CD4-positive, alpha-beta T cell treated with Interleukin-17A for 4 hours (primary cell): Measurements from ENCODE around the gene MPP4.

ENCODE experiments used
- DNase-seq: peaks from one replicate; pipeline ENCODE4 v3.0.0-alpha.2; 2020; ENCODE audit warnings: mixed read lengths

The MPP4 gene, protein sequence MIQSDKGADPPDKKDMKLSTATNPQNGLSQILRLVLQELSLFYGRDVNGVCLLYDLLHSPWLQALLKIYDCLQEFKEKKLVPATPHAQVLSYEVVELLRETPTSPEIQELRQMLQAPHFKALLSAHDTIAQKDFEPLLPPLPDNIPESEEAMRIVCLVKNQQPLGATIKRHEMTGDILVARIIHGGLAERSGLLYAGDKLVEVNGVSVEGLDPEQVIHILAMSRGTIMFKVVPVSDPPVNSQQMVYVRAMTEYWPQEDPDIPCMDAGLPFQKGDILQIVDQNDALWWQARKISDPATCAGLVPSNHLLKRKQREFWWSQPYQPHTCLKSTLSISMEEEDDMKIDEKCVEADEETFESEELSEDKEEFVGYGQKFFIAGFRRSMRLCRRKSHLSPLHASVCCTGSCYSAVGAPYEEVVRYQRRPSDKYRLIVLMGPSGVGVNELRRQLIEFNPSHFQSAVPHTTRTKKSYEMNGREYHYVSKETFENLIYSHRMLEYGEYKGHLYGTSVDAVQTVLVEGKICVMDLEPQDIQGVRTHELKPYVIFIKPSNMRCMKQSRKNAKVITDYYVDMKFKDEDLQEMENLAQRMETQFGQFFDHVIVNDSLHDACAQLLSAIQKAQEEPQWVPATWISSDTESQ

DNA sequence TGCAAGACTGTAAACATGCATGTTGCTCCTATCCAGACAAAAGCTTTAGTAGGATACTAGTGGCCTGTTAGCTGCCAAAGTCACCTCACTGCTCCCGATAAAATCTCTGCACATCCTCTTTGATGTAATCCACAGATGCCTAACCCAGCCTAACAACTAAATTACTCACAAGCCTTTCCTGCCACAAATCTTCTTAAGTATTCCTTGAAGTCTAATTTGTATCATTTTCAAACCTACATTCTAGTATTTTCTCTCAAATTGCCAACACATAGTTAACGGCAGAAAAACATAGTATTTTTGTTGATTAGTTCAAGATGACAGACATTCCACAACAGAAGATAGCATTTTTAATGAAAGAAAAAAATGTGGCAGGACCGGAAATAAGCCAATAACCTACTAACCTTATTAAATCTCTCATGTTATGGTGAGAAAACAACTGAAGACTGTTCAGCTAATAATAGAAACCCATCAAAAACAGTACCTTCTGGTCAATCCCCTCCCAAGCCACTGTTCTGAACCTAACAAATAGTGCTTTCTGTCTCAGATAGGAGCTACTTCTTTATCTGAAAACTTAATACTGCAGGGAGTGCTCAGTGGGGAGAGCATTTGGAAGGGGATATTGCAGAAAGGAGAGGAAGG is at the start of gene MPP4:
Gene MPP4 (minus strand): TSS at position 57 of the 639 bp plus-strand sequence. CDS start 4,690 bp downstream, outside the sequence.
- DNase-seq, result no peak

DNA sequence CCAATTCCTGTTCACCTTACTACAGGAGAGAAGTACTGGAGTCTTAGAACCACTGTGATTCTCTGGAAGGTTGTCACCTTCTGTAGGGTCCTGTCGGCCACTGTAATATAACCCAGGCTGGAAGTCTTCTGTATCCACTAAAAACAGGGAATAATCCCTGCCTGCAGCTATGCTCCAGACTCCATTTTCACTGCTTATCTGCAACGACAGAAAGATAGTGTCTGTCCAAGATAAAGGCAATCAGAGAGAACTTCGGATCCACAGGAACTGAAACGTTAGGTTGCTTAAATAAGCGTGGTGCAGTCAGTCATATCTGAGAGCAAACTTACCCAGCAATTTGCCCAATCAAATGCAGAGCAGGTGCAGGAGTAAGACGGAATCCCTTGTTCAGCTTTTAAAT is 48.1 kb upstream of the MPP4 start:
- no peak for DNase-seq

DNA sequence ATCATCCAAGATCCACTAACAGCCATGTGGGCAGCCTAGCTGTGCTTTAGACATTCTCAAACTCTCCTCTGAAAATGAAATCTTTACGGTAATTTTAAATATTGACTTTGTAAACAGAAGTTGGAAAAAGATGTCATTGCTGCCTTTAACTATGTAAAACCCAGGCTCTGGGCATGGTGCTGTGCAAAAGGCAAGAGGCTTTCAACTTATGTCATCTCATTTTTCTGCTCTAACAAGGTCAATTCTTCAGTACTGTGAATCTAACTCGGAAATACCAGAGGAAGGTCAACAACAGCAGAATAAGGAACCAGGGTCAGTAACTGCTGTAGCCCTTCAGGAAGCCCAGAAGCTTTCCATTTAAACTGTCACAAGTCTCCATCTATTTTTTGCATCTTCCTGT is 37.0 kb upstream of the MPP4 start:
- DNase-seq, result no peak

DNA sequence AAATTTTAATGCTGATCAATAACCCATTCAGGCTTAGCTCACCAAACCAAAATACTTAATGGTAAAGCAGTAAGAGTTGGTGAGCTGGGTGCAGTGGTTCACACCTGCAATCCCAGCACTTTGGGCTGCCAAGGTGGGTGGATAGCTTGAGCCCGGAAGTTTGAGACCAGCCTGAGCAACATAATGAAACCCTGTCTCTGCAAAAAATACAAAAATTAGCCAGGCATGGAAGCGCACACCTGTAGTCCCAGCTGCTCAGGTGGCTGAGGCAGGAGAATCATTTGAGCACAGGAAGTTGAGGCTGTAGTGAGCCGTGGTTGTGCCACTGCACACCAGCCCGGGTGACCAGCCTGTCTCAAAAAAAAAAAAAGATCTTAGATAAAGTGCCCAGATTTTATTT is 35.7 kb upstream of the MPP4 start:
- DNase-seq, result no peak

DNA sequence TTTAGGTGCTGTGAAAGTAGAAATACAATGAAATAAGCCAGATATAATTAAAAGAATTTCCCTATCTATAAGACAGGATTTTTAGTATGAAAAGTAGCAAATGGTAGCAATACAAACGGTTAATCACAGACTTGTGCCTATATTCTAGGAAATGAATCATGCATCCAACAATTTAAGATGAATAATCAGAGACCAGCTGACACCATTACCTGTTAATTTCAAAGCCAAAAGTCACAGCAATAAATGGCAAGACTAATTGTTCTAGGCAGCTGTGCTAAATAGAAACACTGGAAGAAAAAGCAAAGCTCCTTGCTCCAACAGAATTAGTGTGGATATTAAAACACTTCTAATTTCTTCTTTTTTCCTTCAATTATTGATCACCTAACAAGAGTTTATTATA is 35.1 kb upstream of the MPP4 start:
- no peak for DNase-seq

DNA sequence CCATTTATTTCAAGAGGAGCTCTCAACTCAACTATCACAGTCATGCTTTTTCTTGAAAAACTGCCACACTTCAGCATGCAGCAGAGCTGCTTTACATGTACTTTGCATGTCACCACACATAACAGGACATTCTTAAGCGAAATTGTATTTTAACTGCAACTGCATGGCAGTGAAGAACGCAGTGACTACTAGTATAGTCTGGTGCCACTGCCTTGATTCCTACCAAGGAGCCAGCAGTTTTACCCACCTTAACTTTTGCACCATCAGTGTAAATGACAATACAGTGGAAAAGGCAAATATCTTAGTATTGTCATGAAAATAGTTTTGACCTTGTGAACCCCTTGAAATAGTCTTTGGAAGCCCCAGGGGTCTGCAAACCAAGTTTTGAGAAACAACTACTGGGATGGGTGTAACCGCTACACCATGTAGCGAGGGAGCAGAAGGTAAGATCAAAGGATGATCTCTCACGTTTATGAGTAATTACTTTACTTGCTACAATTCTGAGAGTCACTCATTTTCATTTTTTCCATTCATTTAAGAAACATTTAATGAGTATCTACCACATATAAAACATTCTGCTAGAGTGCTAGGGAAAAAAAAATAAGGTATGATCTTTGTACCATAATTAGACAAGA is 32.3 kb upstream of the MPP4 start:
- DNase-seq, result no peak

DNA sequence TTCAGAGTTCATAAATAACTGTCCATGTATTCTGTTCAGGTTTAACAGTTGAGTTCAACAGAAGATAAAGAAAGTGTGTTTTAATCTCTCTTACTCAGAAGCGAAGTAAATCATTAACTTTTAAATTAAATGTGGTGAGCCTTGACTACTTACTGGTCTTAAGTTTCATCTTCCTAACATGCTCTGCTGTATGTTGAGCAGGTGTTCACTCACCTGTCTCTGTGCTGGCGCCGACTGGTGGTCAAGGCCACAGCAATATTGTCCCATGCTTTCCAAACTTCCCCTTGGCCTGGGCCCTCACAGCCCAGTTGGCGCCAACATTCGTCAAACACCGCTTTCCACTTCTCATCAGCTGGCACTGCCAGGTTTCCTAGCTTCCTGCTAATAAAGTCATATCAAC is 17.0 kb upstream of the MPP4 start:
- no peak for DNase-seq

DNA sequence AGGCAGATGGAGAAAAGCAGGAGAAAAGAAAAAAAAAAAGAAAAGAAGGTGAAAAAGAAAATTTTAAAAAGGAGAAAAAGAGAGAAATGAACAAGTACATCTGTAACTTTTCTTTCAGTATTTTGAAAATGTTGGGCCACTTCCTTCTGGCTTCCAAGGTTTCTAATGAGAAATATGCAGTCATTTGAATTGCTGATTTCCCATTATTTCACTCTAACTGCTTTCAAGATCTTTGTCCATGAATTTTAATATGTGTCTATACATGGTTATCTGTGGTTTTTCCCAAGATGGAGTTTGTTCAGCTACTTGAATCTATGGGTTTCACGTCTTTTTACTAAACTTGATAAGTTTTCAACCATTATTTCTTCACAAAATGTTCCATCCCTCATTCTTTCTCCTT is 14.3 kb upstream of the MPP4 start:
- no peak for DNase-seq

DNA sequence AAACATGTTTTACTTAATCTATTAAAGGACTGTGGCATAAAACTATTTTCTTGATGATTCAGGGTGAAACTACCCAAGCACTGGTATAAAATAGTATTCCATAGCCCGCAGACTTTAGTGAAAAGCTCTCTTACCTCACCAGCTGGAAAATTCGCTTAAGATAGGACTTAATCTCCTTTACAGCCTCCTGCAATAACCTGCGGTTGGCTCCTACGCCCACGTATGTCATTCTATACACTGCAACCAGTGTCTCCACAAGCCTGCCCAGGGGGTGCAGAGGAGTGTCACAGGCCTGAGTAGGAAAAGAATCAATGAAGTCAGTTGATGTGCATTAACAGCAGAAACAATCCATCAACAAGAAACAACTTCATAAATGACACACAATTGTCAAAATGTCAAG is 11.3 kb upstream of the MPP4 start:
- no peak for DNase-seq

DNA sequence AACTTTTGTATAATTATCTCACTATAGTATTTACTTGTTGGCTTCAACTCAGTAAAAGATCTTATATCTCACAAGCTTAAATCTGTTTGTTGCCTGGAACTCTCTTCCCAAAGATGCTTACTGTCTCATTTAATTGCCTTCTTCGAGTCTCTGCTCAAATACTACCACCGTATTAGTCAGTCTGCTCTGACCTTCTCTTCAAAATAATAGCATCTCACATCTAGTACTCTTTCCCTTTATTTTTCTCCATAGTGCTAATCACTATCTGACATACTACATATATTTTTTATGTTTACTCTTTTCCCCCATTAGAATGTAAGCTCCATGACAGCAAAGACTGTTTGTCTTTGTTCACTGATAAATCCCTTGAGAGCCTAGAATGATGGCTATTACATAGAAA is 10.6 kb upstream of the MPP4 start:
- no peak for DNase-seq

DNA sequence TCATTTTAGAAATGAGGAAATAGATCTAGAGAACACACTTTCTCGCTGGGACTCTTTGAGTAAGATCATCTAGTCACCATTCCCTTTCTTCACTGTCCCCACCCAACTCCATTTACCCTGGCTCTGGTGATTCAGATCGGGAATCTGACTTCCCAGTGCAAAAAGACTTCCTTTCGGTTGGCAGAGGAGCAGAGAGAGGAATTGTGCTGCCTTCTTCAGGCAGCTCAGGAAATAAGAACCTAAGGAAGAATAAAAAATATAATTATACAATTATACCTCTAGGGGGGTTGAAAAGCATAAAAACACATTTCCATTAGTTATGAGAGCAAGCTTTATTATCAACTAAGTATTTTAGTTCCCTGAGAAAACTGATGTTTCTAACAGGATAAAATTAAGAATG is 9.3 kb upstream of the MPP4 start:
- DNase-seq, result no peak

DNA sequence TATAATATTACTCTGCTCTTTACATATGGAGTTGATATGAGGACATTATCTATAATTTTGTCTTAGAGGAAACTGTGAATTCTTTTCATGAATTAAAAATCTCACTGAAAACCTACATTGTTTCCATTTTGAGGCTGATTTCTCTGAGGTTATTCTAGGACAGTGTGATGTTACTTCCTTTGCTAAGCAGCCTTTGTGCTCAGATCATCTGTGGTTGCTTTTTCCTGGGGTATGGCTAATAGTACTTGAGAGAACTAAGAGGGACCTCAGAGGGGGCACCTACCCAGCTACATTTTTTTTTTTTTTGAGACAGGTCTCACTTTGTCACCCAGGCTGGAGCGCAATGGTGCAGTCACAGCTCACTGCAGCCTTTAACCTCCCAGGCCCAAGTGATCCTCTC is 8.7 kb upstream of the MPP4 start:
- DNase-seq, result no peak

DNA sequence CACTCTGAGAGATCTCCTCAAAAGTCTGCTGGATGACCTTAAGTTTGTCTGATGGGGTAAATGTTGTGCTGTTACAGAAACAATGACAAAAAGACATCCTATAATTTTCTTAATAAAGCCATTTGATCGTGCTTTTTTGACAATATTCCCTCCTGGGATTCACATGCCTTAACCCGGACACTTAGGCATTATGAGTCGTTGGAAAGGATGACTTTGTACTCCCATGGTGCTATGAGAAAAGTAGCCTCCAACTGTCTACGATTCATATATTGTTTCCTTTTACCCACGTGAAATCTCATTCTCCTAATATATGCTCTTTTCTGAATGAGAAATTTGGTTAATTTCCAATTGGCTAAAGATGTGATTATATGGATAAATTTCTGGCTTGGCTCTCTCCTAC is 6.1 kb upstream of the MPP4 start:
- DNase-seq, result no peak

DNA sequence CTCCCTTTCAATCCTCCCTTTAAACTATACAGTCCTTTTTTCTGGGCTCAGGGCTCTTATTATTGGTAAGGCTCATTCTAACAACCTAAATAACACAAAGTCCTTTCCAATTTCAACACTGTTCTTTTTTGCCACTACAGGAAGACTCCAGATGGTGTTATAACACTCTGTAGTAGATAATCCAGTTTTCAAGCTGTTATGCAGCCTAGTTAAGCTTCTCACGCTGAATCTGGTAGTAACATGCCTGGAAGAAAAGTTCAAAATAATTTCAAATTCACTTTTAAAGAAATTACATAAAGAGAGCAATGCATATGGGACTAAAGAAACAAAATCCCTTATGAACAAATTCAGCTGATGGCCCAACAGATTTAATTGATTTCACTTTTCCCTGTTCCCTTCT is 3.2 kb upstream of the MPP4 start:
- no peak for DNase-seq

DNA sequence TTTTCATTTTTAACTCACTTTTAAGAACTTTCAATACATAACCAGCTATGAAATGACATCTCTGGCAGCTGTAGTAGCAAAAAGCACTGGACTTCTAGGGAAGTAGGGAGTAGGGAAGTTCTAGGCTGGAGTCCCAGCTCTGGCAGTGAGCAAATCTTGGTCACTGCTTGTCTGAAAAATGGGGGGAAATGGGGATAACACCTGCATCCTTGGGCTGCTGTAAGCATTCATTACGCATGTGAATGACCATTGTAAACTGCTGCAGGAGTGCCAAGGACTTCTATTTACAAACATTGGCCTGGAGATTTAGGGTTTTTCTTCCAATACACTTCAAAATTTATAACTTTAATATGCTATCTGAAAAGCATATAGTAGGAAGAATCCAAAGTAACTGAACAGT is 972 bp upstream of the MPP4 start:
- DNase-seq, result no peak

DNA sequence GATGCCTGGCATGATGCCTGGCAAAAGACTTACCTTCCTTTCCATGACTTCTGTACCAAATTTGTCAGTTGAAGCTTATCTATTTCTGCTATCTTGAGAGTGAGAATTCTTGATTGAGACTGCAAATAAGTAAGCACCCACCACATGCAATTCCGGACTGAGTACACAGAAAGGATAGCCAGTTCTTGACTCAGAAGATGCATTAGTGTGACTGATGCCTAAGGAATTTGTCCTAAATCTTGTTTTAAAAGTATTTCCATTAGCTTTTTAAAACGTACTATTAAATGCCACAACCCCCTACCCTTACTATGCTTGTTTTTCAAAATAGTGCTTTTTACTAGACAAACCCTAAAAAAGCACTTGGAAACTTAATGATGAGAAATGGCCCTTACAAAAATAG is 545 bp downstream of the MPP4 start:
- DNase-seq, result no peak

DNA sequence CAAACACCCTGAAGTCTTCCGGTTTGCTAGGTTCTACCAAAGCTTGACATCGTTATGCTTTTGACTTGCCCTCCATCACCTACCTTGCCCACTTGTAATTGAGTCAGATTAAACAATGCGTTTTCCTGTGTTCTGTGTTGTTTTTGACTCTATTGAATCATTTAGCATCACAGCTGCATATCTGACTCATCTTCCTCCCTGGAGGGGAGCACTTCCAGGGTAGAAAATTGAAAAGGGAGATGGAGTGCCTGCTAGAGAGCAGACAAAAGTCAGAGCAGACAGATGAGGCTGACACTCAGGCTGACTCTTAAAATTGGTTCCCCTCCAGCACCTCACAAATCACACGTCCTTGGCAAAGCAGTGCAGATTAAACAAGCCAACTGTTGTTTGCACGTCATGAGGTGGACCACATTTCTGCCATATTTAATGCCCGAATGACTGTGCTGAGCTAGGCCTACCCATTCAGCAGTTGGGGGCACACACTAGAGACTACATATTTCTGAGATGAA is 2.2 kb downstream of the MPP4 start:
- no peak for DNase-seq

DNA sequence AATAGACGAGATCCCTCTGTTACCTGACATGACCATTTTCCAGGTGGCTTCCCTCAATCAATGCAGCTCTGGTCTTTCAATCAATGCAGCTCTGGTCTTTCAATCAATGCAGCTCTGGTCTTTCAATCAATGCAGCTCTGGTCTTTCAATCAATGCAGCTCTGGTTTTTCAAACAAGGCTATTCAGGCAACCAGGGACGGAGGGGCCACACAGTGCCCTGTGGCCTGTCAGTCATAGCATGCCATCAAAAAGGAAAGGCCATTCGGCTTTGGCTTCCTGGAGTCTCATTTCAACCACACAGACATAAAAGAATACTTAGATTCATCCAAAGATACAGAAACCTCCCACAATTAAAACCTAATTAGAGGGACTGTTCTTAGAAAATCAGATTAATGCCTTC is 13.3 kb downstream of the MPP4 start:
- DNase-seq, result no peak

DNA sequence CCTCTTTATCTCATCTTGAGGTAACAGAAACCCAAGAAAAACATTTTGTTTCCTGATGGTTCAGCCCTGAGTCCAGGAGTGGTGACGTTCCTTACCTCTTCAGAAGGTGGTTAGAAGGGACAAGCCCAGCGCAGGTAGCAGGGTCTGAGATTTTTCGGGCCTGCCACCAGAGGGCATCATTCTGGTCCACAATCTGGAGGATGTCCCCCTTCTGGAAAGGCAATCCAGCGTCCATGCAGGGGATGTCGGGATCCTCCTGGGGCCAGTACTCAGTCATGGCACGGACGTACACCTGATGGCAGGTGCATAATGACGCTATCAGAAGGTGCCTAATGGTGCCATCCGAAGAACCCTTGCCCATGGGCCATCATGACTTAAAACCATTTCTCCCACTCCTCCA is 17.7 kb downstream of the MPP4 start:
- peak; percentile 11 for DNase-seq

DNA sequence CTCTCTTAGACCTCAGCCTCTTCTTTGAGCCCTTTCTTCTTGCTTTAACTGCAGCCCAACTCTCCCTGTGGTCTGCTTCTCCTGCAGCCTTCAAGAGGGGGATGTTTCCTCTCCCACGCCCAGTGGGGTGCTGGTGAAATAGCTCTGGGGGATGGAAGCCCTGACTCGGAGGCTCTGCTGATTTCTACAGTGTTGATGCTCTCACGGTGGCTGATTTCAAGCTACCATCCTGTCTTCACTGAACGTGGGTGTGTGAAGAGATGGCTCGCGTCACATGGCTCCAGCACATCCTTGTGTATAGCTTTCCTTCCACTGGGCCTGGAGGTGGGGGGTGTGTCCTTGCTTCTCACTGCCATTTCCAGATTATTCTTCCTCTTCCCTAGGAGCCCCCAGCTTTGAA is 20.0 kb downstream of the MPP4 start:
- no peak for DNase-seq

DNA sequence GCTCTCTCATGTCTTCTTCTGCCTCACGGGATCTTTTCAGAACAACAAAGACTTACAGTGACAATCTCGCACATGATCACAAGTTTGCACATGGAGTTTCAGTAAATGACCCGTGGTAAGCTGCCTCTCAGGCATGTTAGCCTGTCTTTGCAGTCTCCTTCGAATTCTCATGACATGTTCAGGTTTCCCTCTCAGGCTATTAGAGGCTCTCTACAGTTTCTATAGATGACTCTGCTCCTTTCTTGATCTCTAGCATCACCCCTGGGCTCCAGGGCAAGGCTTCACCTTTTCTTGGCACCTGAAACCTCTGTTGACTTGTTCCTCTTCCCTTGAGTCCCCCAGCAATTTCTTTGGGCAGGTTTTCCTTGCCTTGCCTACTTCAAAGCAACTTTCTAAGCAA is 23.0 kb downstream of the MPP4 start:
- no peak for DNase-seq

DNA sequence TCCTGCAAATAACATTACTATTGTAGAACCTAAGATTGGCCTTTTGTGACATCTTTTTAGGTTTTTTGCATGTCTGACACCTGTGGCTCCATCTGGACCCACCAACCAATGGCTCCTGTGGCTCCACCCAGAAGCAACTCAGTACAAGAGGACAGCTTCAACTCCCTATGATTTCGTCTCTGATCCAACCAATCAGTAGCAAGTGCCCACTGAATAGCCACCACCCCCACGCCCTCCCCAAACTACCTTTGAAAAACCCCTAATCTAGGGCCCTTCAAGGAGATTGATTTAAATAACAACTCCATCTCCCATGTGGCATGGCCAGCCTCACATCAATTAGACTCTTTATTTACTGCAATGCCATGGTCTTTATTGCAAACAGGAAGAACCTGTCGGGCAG is 23.6 kb downstream of the MPP4 start:
- DNase-seq, result no peak

DNA sequence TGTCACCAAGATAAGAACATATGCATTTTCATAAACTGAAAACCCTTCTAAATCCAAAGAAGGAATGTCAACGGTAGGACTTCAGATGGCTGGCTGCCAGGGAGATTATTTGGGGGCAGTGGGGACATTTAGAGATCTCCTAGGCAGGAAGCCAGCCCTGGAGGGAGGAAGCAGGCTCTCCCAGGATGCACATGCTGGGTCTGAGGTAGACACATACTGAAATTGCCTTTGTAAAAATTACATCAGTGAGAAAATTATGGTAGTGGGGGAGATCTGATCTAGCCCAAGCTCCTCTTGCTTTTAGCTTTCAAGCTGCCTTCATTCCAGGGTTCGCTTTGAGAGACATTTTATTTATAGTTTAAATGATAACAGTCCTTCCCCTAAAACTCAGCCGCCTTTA is 24.1 kb downstream of the MPP4 start:
- DNase-seq, result no peak

DNA sequence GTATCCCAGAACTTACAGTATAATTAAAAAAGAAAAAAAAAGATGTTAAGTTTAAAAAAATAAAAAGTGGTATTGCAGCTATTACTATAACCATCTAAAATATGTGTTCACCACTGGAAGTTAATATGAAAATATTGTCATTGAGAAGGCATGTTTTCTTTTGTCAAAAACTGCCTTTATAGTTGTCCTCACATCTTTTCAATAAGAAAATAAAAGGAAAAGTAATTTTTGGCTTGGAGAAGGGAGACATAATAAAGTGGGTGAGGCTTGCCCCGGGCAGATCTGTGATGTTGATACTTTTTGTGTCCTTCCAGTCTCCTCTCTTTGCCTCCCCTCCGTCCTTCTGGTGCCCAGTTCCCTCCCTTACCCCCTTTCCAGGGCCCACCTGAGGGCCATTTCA is 24.9 kb downstream of the MPP4 start:
- DNase-seq, result no peak
